HS-5 (cell line): ENCODE results near the gene MUC13.
A peak's percentile ranks its signal among the peaks of the same experiment; 100 is the strongest.

ENCODE experiments used
- DNase-seq: peaks from one replicate; pipeline ENCODE4 v3.0.0-alpha.2; 2012; ENCODE audit warnings: low read depth

The MUC13 gene

GRCh38 chr3:124950026-124950425 lies 15.5 kb upstream of the MUC13 start:
- no peak for DNase-seq

DNA sequence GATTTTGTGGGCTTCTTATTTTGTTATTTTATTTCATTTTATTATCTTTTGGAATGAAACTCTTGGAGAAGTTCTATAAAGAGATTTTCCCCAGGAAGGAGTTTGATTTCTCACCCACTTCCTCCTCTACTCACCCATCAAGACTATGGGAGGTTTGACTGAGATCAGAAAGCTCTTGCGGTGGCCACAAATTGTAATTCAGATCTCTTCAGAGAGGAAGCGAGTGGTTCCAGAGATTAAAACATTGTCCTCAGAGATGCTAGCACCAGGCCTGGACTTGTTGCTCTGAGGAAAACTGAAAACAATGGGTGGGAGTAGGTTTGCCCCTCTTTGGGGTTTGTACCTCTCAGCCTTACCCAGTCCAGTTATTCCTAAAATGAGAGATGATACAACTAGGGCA lies 8.1 kb upstream of the MUC13 start:
- DNase-seq, result no peak

DNA sequence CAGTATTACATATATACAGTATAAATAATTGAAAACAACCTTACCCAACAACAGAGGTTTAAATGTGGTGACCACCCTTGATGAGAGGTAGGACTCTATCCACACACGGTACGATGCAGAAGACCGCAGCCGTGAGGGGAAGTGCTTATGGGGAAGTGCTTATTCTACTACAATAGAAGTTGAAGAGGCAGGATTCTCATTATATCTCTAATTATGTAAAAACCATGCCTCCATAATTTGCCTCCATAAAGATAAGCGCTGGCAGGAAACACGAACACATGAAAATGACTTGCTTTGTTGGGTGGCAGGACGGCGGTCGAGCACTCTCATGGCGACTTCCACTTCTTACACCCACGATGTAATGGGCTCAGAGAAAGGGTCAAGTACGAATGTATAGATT lies 7.2 kb upstream of the MUC13 start:
- no peak for DNase-seq

DNA sequence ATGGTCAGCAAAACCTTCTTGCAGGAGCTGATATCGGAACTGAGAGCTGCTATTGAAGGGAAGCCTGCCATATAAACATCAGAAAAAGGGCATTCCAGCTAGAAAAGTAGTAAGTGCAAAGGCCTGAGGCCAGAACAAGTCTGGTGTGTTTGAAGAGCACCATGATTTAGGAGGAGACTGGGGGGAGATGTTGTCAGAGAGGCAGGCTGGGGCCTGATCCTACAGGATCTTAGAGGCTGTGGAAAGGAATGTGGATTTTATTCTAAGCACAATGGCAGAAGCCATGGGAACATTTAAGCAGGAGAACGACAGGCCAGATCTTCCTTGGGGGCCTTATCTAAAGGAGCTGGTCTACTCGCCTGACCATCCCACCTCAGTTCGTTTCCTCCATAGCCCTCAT lies 5.1 kb upstream of the MUC13 start:
- DNase-seq, result no peak

DNA sequence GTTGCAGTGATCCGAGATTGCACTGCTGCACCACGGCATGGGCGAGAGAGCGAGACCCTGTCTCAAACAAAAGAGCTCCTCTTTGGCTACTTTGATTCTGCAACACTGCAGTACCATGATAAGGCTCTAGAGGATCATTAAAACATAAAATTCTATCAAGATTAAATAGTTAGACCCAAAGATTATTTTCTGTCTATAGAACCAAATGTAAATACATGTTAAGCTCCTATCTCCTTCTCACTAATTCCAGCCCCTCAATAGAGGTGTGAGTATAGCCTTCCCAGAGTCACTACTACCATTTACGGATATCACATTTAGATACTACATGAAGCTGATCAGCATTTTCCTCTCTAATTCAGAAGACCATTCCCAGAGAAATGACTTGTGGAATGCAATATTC lies 4.3 kb upstream of the MUC13 start:
- no peak for DNase-seq

GRCh38 chr3:124937049-124937448 lies 2.5 kb upstream of the MUC13 start:
- no peak for DNase-seq

GRCh38 chr3:124935794-124936542 lies 1.4 kb upstream of the MUC13 start:
- DNase-seq, result no peak

DNA sequence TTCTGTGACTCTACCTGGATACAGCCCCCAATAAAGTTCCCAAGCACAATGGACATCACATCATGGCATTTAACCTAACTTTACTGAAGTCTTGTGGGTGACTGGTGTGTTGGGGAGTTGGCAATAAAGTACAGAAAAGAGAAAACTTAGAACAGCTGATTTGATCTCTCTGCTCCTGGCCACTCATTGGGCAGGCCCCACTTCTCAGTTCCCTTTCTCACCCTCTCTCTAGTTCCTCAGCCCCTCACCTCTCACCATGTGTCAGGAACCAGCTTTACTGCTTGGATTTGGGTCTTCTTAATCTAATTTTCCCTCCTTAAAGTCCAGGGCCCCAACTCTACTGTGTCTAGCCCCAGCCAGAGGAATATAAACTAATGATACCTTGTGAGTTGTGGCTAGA lies 713 bp upstream of the MUC13 start:
- DNase-seq, result no peak

GRCh38 chr3:124928333-124929202 lies 6.0 kb downstream of the MUC13 start:
- DNase-seq, result peak; percentile 38

- DNase-seq, result no peak
Observed at GRCh38 chr3:124927574-124928045, 6.9 kb downstream of the MUC13 start.

DNA sequence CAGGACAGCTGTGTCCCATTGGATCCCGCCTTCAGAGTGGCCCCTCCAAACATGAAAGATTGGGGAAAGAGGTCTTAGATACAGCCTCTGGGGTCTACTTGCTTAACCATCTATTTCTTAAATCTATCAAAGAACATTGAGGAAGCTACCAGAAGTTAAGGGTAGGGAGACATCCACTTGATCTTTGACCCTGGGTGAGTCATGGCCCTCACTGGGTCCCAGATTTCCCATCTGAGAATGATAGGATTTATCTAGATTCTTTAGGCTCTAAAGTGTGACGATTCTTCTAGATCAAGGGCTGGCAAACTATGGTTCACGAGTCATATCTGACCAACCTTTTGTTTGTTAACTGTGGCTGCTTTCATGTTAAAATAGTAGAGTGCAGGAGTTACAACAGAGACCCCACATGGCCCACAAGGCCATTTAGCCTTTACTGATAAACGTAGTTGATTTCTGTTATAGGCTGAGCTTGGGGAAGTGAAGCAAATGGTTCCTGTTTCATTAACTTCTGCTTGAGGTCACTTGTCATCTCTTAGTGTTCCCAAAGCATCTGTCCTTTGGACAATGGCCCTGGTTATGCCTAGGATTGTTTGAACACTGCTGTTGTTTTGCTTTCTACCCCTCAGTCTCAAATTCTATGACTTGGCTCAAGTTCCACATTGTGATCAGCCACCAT lies 8.0 kb downstream of the MUC13 start:
- no peak for DNase-seq

DNA sequence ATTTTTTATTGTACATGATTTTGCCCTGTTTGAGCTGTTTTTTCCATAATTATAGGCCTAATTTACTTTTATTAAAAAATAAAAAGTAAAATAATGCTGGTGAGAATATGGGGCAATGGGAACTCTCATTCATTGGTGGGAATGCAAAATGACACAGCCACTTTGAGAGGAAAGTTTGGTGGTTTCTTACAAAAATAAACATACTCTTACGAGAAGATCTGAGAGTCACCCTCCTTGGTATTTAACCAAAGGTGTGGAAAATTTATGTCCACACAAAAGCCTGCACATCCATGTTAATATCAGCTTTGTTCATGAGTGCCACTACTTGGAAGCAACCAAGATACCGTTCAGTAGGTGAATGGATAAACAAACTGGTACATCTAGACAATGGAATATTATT lies 9.8 kb downstream of the MUC13 start:
- DNase-seq, result no peak

GRCh38 chr3:124923833-124924232 lies 10.7 kb downstream of the MUC13 start:
- DNase-seq, result no peak

DNA sequence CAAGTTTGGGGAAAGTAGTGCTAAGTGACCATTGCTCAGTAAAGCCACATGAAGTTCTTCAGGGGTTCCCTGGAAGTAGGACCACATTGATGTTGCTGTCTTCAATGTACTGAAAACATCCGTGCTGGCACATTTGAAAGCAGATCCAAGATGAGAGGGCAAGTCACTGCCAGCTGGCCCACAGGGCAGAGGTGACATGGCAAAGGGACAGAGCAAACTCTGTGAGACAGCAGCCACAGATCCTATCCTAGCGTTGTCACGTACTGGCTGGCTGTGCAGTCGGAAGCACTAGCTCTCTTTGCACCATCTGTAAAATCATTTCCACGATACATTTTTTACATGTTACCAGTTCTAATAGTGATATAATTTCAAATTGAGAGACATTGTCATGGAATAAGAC lies 13.8 kb downstream of the MUC13 start:
- DNase-seq, result no peak

- no peak for DNase-seq
Observed at GRCh38 chr3:124919756-124920155, 14.8 kb downstream of the MUC13 start.

DNA sequence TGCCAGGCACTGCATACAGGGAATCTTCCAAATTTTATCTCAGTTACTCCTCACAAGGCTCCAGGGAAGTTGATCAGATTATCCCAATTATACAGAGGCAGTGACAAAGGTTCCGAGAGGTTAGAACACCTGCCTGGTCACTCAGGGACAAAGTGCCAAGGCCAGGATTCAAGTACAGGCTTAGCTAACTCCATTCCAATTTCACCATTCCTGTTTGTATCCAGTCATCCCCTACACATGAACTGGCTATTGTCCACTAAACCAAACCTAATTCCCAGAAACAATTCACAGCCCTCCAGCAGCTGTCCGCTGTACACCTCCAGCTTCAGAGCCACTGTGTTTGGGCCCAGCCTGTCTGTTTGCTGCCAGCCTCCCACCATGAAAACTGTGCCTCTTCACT lies 16.0 kb downstream of the MUC13 start:
- DNase-seq, result no peak

DNA sequence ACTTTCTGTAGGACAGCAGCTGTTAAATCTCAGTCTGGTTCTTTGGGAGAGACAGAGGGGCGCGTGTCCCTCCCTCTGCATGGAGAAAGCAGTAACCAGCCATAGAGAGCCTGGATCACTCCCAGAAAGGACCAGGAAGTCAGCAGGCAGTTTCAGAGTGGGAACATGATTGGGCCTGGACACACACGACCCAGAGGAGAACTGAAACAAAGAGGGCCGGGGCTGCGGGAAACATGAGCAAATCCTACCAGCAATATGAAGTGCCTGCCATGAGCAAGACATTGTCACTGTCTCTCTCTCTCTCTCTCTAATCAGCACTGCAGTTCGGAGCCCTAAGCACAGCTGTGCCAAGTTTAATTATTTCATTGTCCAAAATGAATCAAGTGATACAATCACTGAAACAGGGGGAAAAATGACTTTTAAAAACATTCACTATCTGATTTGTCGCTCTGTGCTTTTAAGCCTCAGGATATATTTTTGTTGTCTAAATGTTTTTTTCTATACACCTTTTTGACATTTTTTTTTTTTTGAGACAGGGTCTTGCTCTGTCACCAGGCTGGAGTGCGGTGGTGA lies 17.6 kb downstream of the MUC13 start:
- no peak for DNase-seq

DNA sequence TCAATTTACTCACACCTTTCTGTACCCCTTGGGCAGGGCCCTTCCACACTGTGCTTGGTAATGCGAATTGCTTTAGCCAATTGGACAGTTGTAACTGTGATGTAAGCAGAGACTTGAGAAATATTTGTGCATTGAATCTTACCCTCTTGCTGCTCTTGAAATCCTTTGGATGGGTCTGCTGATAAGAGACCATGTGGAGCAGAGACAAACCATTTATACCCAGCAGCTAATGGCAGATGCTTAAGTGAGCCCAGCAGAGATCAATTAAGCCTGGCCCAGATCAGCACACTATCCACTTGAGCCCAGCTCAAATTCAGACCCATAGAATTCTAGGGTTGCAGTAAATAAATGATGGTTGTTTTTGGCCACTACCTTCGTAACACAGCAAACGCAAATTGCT lies 19.3 kb downstream of the MUC13 start:
- DNase-seq, result no peak

DNA sequence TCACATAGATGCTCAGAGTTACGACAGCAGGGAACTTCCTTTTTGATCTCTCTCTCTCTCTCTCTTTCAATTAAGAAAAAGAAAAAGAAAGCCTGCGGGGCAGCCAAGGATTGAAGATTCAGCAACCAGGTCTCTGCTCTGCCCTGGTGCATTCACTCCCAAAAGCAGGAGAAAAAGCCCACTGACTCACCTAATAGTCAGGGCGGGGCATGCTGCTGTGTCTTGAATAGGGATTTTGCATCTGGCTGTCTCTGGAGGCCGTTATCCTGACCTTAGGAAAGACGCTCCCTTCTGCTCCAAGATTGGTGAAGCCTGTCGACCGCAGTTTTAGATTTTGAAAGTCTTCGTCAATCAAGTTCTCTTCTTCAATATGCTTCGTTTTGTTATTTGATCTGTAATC lies 26.6 kb downstream of the MUC13 start:
- no peak for DNase-seq

- DNase-seq, result no peak
Observed at GRCh38 chr3:124904835-124905492, 29.6 kb downstream of the MUC13 start.

DNA sequence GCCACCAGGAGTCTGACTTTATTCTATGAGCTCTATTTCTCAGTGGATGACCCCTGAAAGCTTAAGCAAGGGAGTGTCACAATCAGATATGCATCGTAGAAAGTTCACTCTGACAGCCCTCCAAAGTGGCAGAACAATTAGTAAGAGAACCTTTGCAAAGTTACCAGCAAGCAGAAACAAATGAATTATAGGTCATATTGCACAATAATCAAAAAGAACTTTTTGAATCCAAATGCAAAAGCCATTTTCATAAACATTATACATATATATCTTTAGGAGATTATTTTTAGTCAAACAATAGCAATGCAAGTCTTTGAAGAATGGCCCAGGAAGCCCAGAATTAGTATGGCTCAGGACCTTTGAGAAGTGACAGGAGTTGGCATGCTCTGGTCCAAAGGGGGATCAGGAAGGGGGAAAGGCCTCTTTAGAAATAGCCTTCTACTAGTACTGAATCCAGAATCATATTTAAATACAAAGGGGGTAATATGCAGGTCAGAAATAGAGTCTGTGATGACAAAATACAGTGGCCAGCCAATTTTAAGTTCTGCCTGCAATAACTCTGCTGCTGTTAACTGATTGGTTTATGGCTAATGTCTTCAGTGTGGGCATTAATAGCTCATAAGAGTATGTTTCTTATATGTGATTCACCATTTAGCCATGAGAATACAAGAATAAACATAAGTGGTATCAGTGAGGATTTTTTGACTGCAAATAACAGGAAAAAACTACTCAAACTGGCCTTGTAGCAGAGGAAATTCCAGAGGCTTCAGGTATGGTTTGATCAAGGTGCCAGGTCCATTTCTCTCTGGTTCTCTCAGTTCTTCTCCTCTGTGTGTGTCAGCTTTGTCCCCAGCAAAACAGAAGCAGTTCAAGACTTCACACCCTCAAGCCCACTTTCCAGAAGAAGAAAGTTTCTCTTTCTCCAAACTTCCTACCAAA lies 30.4 kb downstream of the MUC13 start:
- DNase-seq, result no peak
